Gastrocnemius medialis (tissue), 4 donors: ENCODE data around the gene IL27RA. TPM values are rescaled to one million over a fixed set of nuclear protein-coding genes. Genes with fewer than 3 reads are reported as not detected.
"Not testable (repeated sequence)": the region's sequence is repeated elsewhere in the genome, so short reads cannot be mapped to it uniquely, and the experiment has no call there.

Experiments
- ATAC-seq, 2 donors: fragments of 150-250 bp; one replicate each; pipeline ENCODE4 v1.9.1; 2016
- DNase-seq, 2 donors: peaks; one replicate each; pipeline ENCODE4 v3.0.0-alpha.2; 2019
- H3K27ac ChIP-seq, 4 donors: fragments of 200-600 bp; sonication (generic); 1 replicate in 1 of 4; 2 replicates in 3 of 4; pipeline ENCODE4 v1.5.1; 2016 to 2018; ENCODE audit warnings: mild to moderate bottlenecking in 2 of 4, moderate library complexity in 1 of 4
- H3K27me3 ChIP-seq, 3 donors: fragments of 200-600 bp; sonication (generic) in 2 of 3; 1 replicate in 1 of 3; 2 replicates in 2 of 3; pipeline versions ENCODE4 v1.5.1 to v1.6.0; 2016 to 2019; ENCODE audit warnings: mild to moderate bottlenecking in 1 of 3, moderate library complexity in 1 of 3
- H3K36me3 ChIP-seq, 2 donors: fragments of 200-600 bp; sonication (generic) in 1 of 2; one replicate each; pipeline ENCODE4 v1.5.1; 2017 to 2018
- H3K4me1 ChIP-seq, 2 donors: fragments of 200-600 bp; sonication (generic) in 1 of 2; one replicate each; pipeline ENCODE4 v1.5.1; 2016 to 2017; ENCODE audit warnings: mild to moderate bottlenecking in 2 of 2
- H3K4me3 ChIP-seq, 4 donors: fragments of 200-600 bp; sonication (generic) in 3 of 4; 1 replicate in 1 of 4; 2 replicates in 3 of 4; pipeline ENCODE4 v1.5.1; 2016 to 2019; ENCODE audit warnings: mild to moderate bottlenecking in 2 of 4
- H3K9me3 ChIP-seq, 3 donors: fragments of 200-600 bp; sonication (generic) in 2 of 3; 1 replicate in 1 of 3; 2 replicates in 2 of 3; pipeline ENCODE4 v1.5.1; 2016 to 2019
- POLR2A ChIP-seq, 2 donors: fragments of 450-650 bp; IDR thresholded peaks; one replicate each; pipeline ENCODE4 v1.6.1; 2017; ENCODE audit warnings: antibody characterized with exemption in 2 of 2, mild to moderate bottlenecking in 2 of 2, moderate library complexity in 2 of 2
- in situ Hi-C, 4 donors: fragments of 200-750 bp; cut with MboI; loops; one replicate each; pipeline versions ENCODE4 v1.15.0 to v1.8.0; 2017; ENCODE audit warnings: low sequenced_read_pairs in 4 of 4
- intact Hi-C: fragments of 100-400 bp; cut with DNase I; formaldehyde crosslinking; loops from one replicate; pipeline ENCODE4 v1.15.1; 2023; ENCODE audit warnings: low total_unique reads
- total RNA-seq, 4 donors: library from RNA; depleted of rRNA; stranded (reverse); fragments of >200 nt; gene quantifications; one replicate each; pipeline versions ENCODE4 v1.1.0 to v1.2.3, GENCODE V29; 2016
- TF ChIP-seq, protein P1 (sequence below), 5 experiments: fragments of 450-650 bp in 3 of 5; fragments of 200-600 bp in 2 of 5; sonication (generic) in 2 of 5; IDR thresholded peaks in 4 of 5; conservative IDR thresholded peaks in 1 of 5; 1 replicate in 4 of 5; 2 replicates in 1 of 5; pipeline ENCODE4 v1.5.1; 2016 to 2019; ENCODE audit warnings: antibody characterized with exemption in 5 of 5, mild to moderate bottlenecking in 3 of 5, moderate library complexity in 3 of 5

IL27RA gene
- total RNA-seq, 4 donors from 2014 or later, result 1.4 to 3.7 (median 2.0) TPM

DNA sequence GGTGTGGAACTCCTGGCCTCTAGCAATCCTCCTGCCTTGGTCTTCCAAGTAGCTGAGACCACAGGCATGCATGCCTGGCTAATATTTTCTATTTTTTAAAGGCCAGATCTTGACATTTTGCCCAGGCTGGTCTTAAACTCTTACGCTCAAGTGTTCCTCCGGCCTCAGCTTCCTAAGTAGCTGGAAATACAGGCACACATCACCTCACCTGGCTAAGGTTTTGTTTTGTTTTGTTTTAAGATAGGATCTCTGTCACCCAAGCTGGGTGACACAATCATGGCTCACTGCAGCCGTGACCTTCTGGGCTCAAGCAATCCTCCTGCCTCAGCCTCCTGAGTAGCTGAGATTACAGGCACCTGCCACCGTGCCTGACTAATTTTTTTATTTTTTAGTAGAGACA is 9.1 kb upstream of the IL27RA start:
- TF ChIP-seq, protein P1, sequence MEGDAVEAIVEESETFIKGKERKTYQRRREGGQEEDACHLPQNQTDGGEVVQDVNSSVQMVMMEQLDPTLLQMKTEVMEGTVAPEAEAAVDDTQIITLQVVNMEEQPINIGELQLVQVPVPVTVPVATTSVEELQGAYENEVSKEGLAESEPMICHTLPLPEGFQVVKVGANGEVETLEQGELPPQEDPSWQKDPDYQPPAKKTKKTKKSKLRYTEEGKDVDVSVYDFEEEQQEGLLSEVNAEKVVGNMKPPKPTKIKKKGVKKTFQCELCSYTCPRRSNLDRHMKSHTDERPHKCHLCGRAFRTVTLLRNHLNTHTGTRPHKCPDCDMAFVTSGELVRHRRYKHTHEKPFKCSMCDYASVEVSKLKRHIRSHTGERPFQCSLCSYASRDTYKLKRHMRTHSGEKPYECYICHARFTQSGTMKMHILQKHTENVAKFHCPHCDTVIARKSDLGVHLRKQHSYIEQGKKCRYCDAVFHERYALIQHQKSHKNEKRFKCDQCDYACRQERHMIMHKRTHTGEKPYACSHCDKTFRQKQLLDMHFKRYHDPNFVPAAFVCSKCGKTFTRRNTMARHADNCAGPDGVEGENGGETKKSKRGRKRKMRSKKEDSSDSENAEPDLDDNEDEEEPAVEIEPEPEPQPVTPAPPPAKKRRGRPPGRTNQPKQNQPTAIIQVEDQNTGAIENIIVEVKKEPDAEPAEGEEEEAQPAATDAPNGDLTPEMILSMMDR (IDR thresholded peaks at IDR 0.05 in 4 of 5, conservative IDR thresholded peaks at IDR 0.05 in 1 of 5), result no peak
- no peak for TF ChIP-seq POLR2A (IDR thresholded peaks at IDR 0.05)
- Histone ChIP-seq H3K4me1 (no peaks in the 10 kb centered on the region), H3K36me3 (no peaks in the 10 kb centered on the region), H3K4me3 (no peak overlapping the region), H3K27me3 (no peaks in the 10 kb centered on the region), H3K27ac (no peak overlapping the region), H3K9me3 (no peaks in the 10 kb centered on the region)
- intact Hi-C loops, result no loop called here
- ATAC-seq (no peak), DNase-seq (no peak)
- in situ Hi-C loops, result no loop called here

DNA sequence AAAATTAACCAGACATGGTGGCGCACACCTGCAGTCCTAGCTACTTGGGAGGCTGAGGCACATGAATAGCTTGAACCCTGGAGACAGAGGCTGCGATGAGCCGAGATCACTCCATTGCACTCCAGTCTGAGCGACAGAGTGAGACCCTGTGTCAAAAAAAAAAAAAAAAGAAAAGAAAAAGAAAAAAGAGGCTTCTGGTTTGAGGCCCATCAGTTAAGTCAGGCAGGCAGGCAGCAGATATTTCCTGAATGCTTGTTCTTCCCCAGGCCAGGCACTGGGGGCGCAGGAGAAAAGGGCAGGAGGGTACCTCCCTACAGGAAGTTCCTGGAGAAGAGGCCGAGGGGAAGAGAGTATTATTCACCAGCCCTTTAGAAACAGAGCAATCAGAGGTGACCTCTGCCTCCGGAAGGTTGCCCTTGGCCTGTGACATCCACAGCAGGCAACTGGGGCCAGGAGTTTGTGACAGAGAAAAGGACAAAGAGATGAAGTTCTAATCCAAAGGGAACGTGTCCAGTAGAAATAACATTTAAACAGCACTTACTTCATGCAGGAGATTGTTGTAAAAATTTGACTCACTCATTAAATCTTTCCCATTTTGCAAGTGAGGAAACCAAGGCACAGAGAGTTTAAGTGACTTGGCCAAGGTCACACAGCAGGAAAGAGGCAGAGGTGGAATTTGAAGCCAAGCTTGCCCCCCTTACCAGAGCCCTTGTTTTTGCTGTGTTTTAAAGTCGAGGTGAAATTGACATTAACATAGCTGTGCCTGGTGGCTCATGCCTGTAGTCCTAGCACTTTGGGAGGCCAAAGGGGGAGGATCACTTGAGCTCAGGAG is 7.9 kb upstream of the IL27RA start:
- no peak for DNase-seq
- Histone ChIP-seq H3K4me3 (no peak overlapping the region), H3K27ac (peak overlapping the region in 2 of 4 donors; percentile 20 to 41), H3K4me1 (no peaks in the 10 kb centered on the region), H3K36me3 (no peaks in the 10 kb centered on the region), H3K27me3 (no peaks in the 10 kb centered on the region), H3K9me3 (no peaks in the 10 kb centered on the region)
- intact Hi-C loops, result no loop called here
- in situ Hi-C loops, result no loop called here
- TF ChIP-seq POLR2A (IDR thresholded peaks at IDR 0.05), result no peak
- TF ChIP-seq, protein P1 (IDR thresholded peaks at IDR 0.05 in 4 of 5, conservative IDR thresholded peaks at IDR 0.05 in 1 of 5), result peak in 1 of 5 experiments; percentile 34
- peak in 1 of 2 donors; percentile 62 for ATAC-seq

DNA sequence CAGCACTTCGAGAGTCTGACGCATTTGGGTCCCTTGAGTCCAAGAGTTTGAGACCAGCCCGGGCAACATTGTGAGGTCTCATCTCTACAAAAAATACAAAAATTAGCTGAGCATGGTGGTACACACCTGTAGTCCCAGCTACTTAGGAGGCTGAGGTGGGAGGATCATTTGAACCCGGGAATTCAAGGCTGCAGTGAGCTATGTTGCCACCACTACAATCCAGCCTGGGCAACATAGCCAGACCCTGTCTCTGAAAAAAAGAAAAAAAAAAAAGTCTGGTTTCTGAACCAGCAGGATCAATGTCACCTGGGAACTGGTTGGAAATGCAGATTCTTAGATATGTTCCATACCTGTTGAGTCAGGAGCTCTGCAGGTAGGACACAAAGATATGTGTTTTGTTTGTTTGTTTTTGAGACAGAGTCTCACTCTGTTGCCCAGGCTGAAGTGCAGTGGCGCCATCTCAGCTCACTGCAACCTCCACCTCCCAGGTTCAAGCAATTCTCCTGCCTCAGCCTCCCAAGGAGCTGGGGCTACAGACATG is 4.8 kb upstream of the IL27RA start:
- DNase-seq, intact Hi-C loops, H3K9me3 ChIP-seq, in situ Hi-C loops, ATAC-seq, H3K4me3 ChIP-seq, H3K4me1 ChIP-seq, H3K27me3 ChIP-seq, H3K27ac ChIP-seq, H3K36me3 ChIP-seq: not testable (repeated sequence)

DNA sequence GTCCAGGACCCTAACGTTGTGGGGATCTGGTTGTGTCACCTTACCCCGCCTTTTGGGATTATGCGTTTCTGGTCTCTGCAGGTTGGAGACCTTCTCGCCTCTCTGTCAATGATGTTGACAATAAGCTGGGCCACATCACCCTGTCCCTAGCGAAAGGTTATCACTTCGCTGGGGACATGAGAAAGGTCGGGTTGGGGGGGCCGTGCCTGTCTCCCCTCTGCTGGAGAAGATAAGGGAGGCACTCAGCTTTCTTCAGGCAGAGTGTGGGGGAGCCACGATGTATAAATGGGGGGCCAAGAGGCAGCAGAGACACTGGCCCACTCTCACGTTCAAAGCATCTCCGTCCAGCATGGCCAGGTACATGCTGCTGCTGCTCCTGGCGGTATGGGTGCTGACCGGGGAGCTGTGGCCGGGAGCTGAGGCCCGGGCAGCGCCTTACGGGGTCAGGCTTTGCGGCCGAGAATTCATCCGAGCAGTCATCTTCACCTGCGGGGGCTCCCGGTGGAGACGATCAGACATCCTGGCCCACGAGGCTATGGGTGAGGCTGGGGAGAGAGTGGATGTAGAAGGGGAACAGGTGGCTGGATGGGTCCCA is 3.6 kb upstream of the IL27RA start, which contains the start of gene RLN3:
TSS of gene RLN3 (plus strand) at position 293 of the 595 bp plus-strand sequence. CDS start at position 350, 57 bp downstream.
- intact Hi-C loops (no loop called here), in situ Hi-C loops (no loop called here)
- TF ChIP-seq, protein P1 (IDR thresholded peaks at IDR 0.05 in 4 of 5, conservative IDR thresholded peaks at IDR 0.05 in 1 of 5), result no peak
- no peak for TF ChIP-seq POLR2A (IDR thresholded peaks at IDR 0.05)
- H3K27ac ChIP-seq, result no peak within 1 kb of the TSS
- peaks cover 0 to 5% of the 10 kb centered on the region in 2 donors for H3K4me1 ChIP-seq
- ATAC-seq, result no peak
- DNase-seq, result no peak
- no peaks in the 10 kb centered on the region for H3K9me3 ChIP-seq
- H3K4me3 ChIP-seq, result no peak within 1 kb of the TSS
- H3K27me3 ChIP-seq, result no peaks in the 10 kb centered on the region
- H3K36me3 ChIP-seq, result no peaks in the 10 kb centered on the region

DNA sequence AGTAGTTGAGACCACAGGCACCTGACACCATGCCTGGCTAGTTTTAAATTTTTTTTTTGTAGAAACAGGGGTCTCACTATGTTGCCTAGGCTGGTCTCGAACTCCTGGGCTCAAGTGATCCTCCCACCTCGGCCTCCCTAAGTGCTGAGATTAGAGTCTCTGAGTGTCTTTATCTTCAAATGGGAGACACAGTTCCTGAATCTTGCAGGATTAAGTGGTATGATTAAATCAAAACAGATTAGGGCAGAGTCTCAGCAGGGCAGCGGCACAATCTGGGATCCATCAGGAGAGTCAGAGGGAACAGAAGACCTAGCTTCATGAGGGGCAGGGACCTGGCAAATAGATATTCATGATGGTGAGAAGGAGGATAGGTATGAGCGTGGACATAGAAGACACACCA is 2.7 kb upstream of the IL27RA start:
- peaks cover 0 to 5% of the 10 kb centered on the region in 2 donors for H3K4me1 ChIP-seq
- H3K4me3 ChIP-seq, result no peak overlapping the region
- in situ Hi-C loops, result no loop called here
- H3K27ac ChIP-seq, result no peak overlapping the region
- no peaks in the 10 kb centered on the region for H3K9me3 ChIP-seq
- DNase-seq (no peak), ATAC-seq (no peak)
- H3K27me3 ChIP-seq, result no peaks in the 10 kb centered on the region
- intact Hi-C loops, result no loop called here
- TF ChIP-seq, protein P1 (IDR thresholded peaks at IDR 0.05 in 4 of 5, conservative IDR thresholded peaks at IDR 0.05 in 1 of 5), result no peak
- no peak for TF ChIP-seq POLR2A (IDR thresholded peaks at IDR 0.05)
- H3K36me3 ChIP-seq, result no peaks in the 10 kb centered on the region
